HepG2 (cell line): ENCODE data around the gene LEF1. TPM values are rescaled to one million over a fixed set of nuclear protein-coding genes. Genes with fewer than 3 reads are reported as not detected.

ENCODE experiments used
- ATAC-seq: fragments of 200-7000 bp; cut with Tn5 transposase; 3 replicates; pipeline ENCODE4 v1.9.1; 2020; ENCODE audit warnings: mild to moderate bottlenecking, moderate library complexity
- BruUV-seq: library from RNA; stranded (reverse); fragments of 400-500 nt; replicated peaks from 2 replicates; lab custom pipeline; 2021; lab: Mats Ljungman, UMichigan
- CTCF ChIA-PET: fragments of 300-600 bp; formaldehyde crosslinking; extraction: SDS; loops from one replicate; lab custom pipeline; 2021; ENCODE audit warnings: low total read pairs, inconsistent platforms, low intra/inter-chr PET ratio; lab: Yijun Ruan, JAX
- POLR2A ChIA-PET: fragments of 350-600 bp; sonication (Branson Sonifier 250); formaldehyde crosslinking; loops from one replicate; lab custom pipeline; 2020; ENCODE audit warnings: antibody characterized with exemption, inconsistent platforms; lab: Yijun Ruan, JAX
- DNase-seq: peaks from one replicate; pipeline ENCODE4 v3.0.0-alpha.2; 2015; ENCODE audit warnings: low spot score
- FAIRE-seq: peaks from 3 replicates; lab custom pipeline; 2011; peaks lifted over from hg19 to GRCh38; lab: Jason Lieb, UNC
- H2AFZ ChIP-seq: one replicate; pipeline ENCODE4 v1.6.1; 2011; ENCODE audit warnings: low read length, inconsistent platforms
- H3K27ac ChIP-seq: fragments of 300-600 bp; 3 replicates; pipeline ENCODE4 v1.8.0; 2011; ENCODE audit warnings: mixed run types, mild to moderate bottlenecking, mixed read lengths, low read length, inconsistent platforms; ENCODE audit not compliant: insufficient read depth; ENCODE audit errors: extremely low read length
- H3K27me3 ChIP-seq, 2 experiments: fragments of 200-600 bp in 1 of 2; 2 replicates in 1 of 2; 3 replicates in 1 of 2; pipeline versions ENCODE4 v1.6.0 to v1.8.0; 2011; ENCODE audit warnings: low read length in 2 of 2, mild to moderate bottlenecking in 2 of 2, moderate library complexity in 2 of 2, inconsistent platforms in 1 of 2; ENCODE audit not compliant: insufficient read depth in 2 of 2, control insufficient read depth in 1 of 2
- H3K36me3 ChIP-seq, 2 experiments: fragments of 200-600 bp in 1 of 2; replicated peaks in 1 of 2; 2 replicates in 1 of 2; 3 replicates in 1 of 2; pipeline versions ENCODE4 v1.5.1 to v1.8.0; 2011; ENCODE audit warnings: low read length in 2 of 2, inconsistent platforms in 1 of 2; ENCODE audit not compliant: insufficient read depth in 2 of 2, control insufficient read depth in 1 of 2
- H3K4me1 ChIP-seq: 2 replicates; pipeline ENCODE4 v1.5.1; 2012; ENCODE audit warnings: low read length, inconsistent platforms; ENCODE audit not compliant: insufficient read depth
- H3K4me2 ChIP-seq: 2 replicates; pipeline ENCODE4 v1.6.0; 2011; ENCODE audit warnings: low read depth, low read length, inconsistent platforms
- H3K4me3 ChIP-seq, 3 experiments: fragments of 200-600 bp in 1 of 3; sonication (generic), shearing (Covaris generic) in 1 of 3; replicated peaks in 1 of 3; 2 replicates each; pipeline ENCODE4 v1.5.1; 2011 to 2016; ENCODE audit warnings: low read length in 3 of 3, inconsistent platforms in 2 of 3, low read depth in 2 of 3, mild to moderate bottlenecking in 2 of 3, control low read depth in 1 of 3, mixed read lengths in 1 of 3; ENCODE audit not compliant: insufficient read depth in 1 of 3
- H3K79me2 ChIP-seq: one replicate; pipeline ENCODE4 v1.6.1; 2011; ENCODE audit warnings: low read length, inconsistent platforms; ENCODE audit not compliant: insufficient read depth
- H3K9ac ChIP-seq: 2 replicates; pipeline ENCODE4 v1.6.0; 2011; ENCODE audit warnings: mild to moderate bottlenecking, low read depth, low read length, inconsistent platforms; ENCODE audit not compliant: insufficient read depth
- H3K9me3 ChIP-seq: 2 replicates; pipeline ENCODE4 v1.5.1; 2012; ENCODE audit warnings: mild to moderate bottlenecking, low read length
- H4K20me1 ChIP-seq: 2 replicates; pipeline ENCODE4 v1.6.0; 2011; ENCODE audit warnings: inconsistent platforms, mild to moderate bottlenecking, low read length, moderate library complexity; ENCODE audit not compliant: insufficient read depth
- HMGA1 ChIP-seq: sonication (generic); formaldehyde crosslinking; conservative IDR thresholded peaks from 2 replicates; pipeline ENCODE4 v1.4.0; 2020; ENCODE audit warnings: missing genetic modification reagents
- NFKB2 ChIP-seq: sonication (generic); formaldehyde crosslinking; IDR thresholded peaks from 2 replicates; pipeline ENCODE4 v1.4.0; 2020; ENCODE audit warnings: missing genetic modification reagents, borderline replicate concordance
- PHF20 ChIP-seq: sonication (generic); formaldehyde crosslinking; IDR thresholded peaks from 2 replicates; pipeline ENCODE4 v1.5.0; 2020; ENCODE audit warnings: mild to moderate bottlenecking, missing genetic modification reagents
- POLR2G ChIP-seq: fragments of 200-400 bp; formaldehyde crosslinking; IDR thresholded peaks from 2 replicates; pipeline ENCODE4 v1.6.1; 2018; ENCODE audit warnings: mild to moderate bottlenecking, low read depth, low read length, moderate library complexity
- PTBP1 ChIP-seq: fragments of 200-400 bp; formaldehyde crosslinking; IDR thresholded peaks from 2 replicates; pipeline ENCODE4 v1.6.1; 2018; ENCODE audit warnings: low read length, low read depth; ENCODE audit not compliant: poor library complexity, severe bottlenecking
- SP1 ChIP-seq, 2 experiments: fragments of 450-650 bp in 1 of 2; sonication (generic) in 1 of 2; formaldehyde crosslinking in 1 of 2; IDR thresholded peaks; 2 replicates each; pipeline versions ENCODE4 v1.4.0 to v1.6.1; 2016 to 2020; ENCODE audit warnings: missing genetic modification reagents in 1 of 2
- U2AF2 ChIP-seq: fragments of 200-400 bp; formaldehyde crosslinking; IDR thresholded peaks from 2 replicates; pipeline ENCODE4 v1.6.1; 2017; ENCODE audit warnings: low read depth, mild to moderate bottlenecking, low read length
- ZC3H4 ChIP-seq: sonication (generic); formaldehyde crosslinking; IDR thresholded peaks from 2 replicates; pipeline ENCODE4 v1.4.0; 2020; ENCODE audit warnings: missing genetic modification reagents, borderline replicate concordance
- ZKSCAN5 ChIP-seq: sonication (generic); formaldehyde crosslinking; IDR thresholded peaks from 2 replicates; pipeline ENCODE4 v1.5.1; 2020; ENCODE audit warnings: mild to moderate bottlenecking, missing genetic modification reagents
- ZMYM4 ChIP-seq: sonication (generic); formaldehyde crosslinking; IDR thresholded peaks from 2 replicates; pipeline ENCODE4 v1.8.1; 2023; ENCODE audit warnings: mild to moderate bottlenecking, missing genetic modification reagents
- ZNF614 ChIP-seq: IDR thresholded peaks from 2 replicates; pipeline ENCODE4 v1.6.1; 2018; ENCODE audit warnings: missing biosample characterization, missing genetic modification reagents, inconsistent platforms, borderline replicate concordance
- ZNF674 ChIP-seq: sonication (generic); formaldehyde crosslinking; IDR thresholded peaks from 2 replicates; pipeline ENCODE4 v1.5.0; 2020; ENCODE audit warnings: low read depth, mild to moderate bottlenecking, missing genetic modification reagents
- ZNF773 ChIP-seq: sonication (generic); formaldehyde crosslinking; IDR thresholded peaks from 2 replicates; pipeline ENCODE4 v1.4.0; 2020; ENCODE audit warnings: missing genetic modification reagents, borderline replicate concordance
- WGBS: methylation state at CpG from one replicate; pipeline ENCODE4 v1.1.6; 2017; ENCODE audit warnings: low lambda C conversion rate; 5-methylcytosine and 5-hydroxymethylcytosine counted together
- in situ Hi-C: cut with HindIII; loops from 2 replicates; pipeline ENCODE4 v1.10.0; 2017; ENCODE audit warnings: low pct_unique_long_range_greater_than_20kb; ENCODE audit not compliant: extremely low pct_ligation_motif_present
- intact Hi-C: fragments of 100-400 bp; cut with micrococcal nuclease; formaldehyde crosslinking; loops from one replicate; pipeline ENCODE4 v1.10.0; 2022; ENCODE audit not compliant: unreplicated experiment
- polyA plus RNA-seq, 8 experiments: library from polyadenylated mRNA; depleted of rRNA in 3 of 8; stranded (reverse) in 7 of 8; unstranded in 1 of 8; fragments of >200 nt; fragmentation: Illumina TruSeq in 4 of 8; extraction: Trizol in 4 of 8; gene quantifications; 2 replicates each; pipeline versions ENCODE4 v1.2.1 to v1.2.3, GENCODE V29; 2011 to 2016; ENCODE audit warnings: low read depth in 4 of 8, missing spikeins in 1 of 8, mixed read lengths in 1 of 8; ENCODE audit not compliant: insufficient read depth in 1 of 8
- total RNA-seq, 5 experiments: library from RNA; depleted of rRNA; stranded (reverse); fragments of >200 nt; fragmentation: Illumina TruSeq; extraction: Trizol; gene quantifications; 2 replicates each; pipeline ENCODE4 v1.2.3, GENCODE V29; 2016; ENCODE audit warnings: low read depth in 1 of 5

LEF1 gene
- total and polyA plus RNA-seq, 2 of the 13 experiments (the other 11 are each of a cell fraction or from before 2014, with no cell fraction given): 0.22 to 0.29 TPM

GRCh38 chr4:108166038-108166437 lies 2.7 kb downstream of the LEF1 start:
- no peaks in the 10 kb centered on the region for H3K36me3 ChIP-seq
- in situ Hi-C loops: no loop called here
- H3K27ac ChIP-seq: no peak overlapping the region
- ChIA-PET CTCF (no interaction called here), POLR2A (no interaction called here)
- no peaks in the 10 kb centered on the region for H3K79me2 ChIP-seq
- H3K4me3 ChIP-seq: peak overlapping the region in 1 of 3 experiments; percentile 51; a peak in 1 of 6 replicates
- peaks cover 23% of the 10 kb centered on the region for H3K4me1 ChIP-seq
- peaks cover 8 to 55% of the 10 kb centered on the region in 2 experiments; a peak in 4 of 5 replicates for H3K27me3 ChIP-seq
- intact Hi-C loops: no loop called here
- DNase-seq: no peak
- H3K9me3 ChIP-seq: no peaks in the 10 kb centered on the region
- BruUV-seq: no TSS peak
- H2AFZ ChIP-seq: no peak overlapping the region
- no peak for ATAC-seq
- TF ChIP-seq SP1 (IDR thresholded peaks at IDR 0.05) (no peak), SP1 (CRISPR knock-in tag; IDR thresholded peaks at IDR 0.05) (no peak), HMGA1 (no peak), ZNF614 (CRISPR knock-in tag) (no peak), NFKB2 (CRISPR knock-in tag) (no peak), PTBP1 (no peak), ZC3H4 (no peak), ZMYM4 (no peak), PHF20 (CRISPR knock-in tag) (no peak), ZKSCAN5 (CRISPR knock-in tag) (no peak), ZNF773 (CRISPR knock-in tag) (no peak), ZNF674 (CRISPR knock-in tag) (no peak), POLR2G (no peak), U2AF2 (no peak)
- H4K20me1 ChIP-seq: no peaks in the 10 kb centered on the region
- 67% methylated on average over 12 of the region's 12 CpGs for WGBS
- no peak for FAIRE-seq
- no peak overlapping the region for H3K9ac ChIP-seq
- peak overlapping the region; percentile 56; the same call in 1 of the 2 replicates for H3K4me2 ChIP-seq
